Measurements from ENCODE around the gene TTLL5.

The TTLL5 gene

DNA sequence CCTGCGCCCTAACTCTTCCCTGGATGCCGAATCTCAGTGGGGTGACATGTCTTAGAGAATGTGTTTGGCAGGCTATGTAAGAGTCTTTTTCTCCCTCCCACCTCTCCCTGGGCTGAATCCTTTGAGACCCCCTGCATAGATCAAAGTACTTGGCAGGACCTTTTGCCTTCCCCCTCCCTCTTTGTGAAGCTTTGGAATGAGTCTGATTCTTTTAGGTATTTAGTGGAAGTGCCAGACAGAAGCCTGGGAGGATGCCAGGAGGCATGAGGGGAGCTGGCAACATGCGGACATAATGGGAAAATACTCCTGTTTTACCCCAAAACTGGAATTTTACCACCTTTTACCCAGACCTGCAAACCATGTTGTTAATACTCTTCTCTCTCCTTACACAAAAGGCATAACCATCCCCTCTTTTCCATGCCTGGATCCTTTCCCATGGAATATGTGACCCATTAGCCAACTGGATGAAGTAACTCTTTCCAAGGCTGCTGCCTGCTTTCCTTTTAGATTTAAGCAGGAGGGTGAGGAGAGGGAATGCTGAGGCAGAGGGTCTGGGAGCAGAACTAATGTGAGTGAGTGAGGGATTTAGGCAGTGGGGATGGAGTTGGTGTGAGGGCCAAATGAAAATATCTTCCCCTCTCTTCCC, 41.7 kb downstream of the TTLL5 start:
- no peak for FAIRE-seq

DNA sequence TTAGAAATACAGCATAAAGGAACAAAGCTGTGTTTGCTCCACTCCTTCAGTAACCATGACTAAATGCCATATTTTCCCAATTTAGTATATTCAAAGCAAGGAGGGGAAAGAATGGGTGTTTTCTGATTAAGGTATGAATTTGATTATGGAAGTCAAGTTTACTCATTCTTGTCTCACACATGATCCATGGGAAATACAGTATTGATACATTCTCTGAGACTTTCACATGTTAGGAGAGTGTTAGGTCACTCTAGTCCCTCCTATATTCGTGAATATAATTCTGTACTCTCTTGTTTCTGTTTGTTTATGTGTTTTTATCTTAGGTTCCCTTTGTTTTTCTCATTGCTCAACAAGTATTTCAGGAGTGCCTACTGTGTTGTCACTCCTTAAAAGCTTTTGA, 42.4 kb downstream of the TTLL5 start:
- FAIRE-seq = no peak

DNA sequence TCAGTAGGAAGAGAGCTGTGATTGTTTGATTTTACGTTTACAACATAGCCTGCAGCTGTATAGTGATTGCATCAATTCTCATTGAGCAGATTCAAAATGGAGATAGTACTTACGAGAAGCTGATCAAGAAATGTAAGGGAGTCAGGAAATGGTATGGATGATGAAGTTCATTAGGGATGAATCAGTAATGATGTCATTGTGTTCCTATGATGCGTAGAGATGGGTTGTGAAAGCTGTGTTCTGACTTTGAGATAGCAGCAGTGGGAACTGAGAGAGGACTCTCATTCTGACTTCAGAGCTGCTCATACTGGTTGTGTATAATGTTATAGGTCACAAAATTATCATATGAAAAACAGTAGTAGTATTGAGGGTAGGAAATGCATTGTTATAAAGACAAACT, 44.0 kb downstream of the TTLL5 start:
- no peak for FAIRE-seq

DNA sequence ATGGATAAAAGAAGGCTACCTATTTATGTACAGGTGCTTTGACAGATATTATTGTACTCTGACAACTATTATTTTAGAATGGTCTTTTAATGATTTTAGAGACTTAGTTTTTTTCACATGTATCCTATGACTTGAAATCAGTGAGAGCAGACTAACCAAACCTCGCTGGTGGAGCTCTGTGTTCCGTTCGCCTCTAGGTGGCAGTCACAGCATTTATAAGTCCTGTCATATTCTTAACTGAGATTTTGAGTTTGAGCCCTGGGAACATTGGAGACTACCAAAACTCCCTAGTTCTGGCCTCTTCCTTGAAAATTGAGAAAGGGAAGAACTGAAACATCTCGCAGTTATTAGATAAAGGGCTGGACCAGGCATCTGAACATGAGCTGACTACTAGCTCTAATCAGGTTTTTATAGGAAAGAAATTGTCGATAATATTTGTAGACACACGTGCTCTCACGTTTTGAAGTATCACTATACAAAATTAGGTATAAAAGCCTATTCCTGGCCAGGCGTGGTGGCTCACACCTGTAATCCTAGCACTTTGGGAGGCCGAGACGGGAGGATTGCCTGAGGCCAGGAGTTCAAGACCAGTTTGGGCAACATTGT, 48.3 kb downstream of the TTLL5 start:
- peak; percentile 62 for FAIRE-seq

DNA sequence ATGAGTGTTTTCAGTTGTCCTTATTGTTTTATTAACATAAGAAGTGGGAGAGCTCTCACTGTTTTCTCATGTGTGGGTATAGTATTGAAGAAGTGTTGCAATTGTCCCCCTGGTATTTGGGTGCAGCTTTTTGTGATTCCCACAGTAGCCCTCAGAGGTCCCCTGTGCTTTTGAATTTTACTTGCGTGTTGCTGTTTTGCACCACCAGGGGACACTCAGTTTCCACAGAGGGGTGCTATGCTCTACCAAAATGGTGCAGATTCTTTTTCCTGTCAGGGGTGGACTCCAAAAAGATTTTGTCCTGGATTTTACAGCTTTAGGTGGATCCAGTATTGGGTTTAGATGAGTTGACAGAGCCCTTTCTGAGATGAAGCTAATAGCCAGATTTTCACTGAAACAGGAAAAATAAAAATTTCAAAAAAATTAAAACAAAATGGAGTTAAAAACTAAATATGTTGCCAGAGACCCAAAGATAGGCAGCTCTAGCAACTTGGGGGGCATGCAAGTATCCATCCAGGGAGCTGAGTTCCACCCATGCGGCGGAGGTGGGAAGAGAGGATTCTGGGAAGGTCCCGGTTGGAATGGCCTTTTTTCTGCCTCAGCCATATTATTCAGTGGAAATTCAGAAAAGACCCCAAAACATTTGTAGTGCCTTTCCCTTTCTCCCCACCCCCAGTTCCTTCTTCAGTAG, 50.2 kb downstream of the TTLL5 start:
- no peak for FAIRE-seq

DNA sequence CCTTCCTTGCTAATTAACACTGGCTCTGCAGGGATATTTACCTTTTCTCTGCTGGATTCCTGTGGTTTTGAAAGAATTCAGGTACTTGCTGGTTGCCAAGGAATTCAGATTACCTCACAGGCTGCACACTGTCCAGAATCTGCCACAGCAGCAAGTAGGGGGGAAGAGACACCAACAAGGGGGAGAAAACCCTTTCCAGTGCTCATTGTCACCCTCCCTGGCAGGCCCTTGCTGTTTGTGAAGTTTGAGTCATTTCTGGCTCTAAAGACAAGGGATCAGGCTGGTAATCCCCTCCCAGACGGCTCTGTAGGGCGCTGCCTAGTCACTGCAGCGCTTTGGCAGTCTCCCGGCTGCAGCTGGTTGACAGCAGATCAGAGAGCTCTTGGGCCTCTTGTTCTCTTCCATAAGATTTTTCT, 50.8 kb downstream of the TTLL5 start:
- no peak for FAIRE-seq

DNA sequence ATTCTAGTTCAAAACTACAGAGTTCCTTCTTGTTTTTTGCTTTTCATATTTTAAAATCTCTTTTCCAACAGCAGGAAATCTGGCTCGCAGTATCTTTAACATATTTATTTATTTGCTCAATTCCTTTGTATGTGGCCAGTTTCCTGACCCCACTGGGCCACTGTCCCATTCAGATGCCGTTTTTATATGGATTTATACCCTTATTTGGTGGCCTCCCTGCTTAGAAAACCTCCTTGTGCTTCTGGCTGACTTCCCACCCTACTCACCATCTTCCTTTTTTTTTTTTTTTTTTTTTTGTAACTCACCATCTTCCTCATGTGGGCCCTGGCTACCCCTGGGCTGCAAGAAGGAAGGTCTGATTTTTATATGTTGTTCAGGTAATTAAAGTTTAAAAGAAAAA, 53.9 kb downstream of the TTLL5 start:
- no peak for FAIRE-seq

DNA sequence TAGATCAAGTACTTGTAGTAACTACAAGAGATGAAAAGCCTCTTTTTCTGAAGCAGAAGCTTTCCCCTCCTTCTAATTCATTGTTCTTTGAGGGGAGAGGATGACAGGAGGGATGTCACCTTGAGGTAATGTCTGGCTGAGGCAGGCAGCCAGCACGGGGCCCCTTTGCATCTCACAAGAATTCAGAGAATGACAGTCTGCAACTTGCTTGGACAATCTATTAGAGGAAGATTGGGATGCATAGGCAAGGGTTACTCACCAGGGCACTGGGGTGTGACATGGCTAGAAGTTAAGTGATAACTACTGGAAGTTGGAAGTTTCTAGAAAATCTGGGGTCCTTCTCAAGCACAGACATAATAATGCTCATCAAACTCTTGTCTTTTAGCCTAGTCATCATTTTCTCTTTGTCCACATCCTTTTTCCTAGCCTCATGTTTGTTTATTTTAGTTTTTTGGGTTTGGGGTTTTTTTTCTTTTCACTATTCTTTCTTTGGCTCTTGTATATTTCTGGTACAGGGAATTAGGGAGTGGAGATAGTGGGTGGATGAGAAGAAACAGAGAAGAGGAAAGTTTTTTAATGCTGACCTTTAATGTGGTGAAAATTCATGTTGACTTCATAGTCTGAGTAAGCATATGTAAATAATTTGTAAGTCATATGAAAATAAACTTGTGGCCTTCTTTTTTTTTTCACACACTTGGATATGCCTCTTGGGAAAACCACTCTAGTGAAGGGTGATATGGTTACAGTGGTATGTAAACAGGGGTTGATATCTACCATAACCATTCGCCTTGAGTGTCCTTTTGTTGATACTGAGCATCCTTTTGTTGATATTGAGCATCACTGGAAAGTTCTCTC, 55.1 kb downstream of the TTLL5 start:
- no peak for FAIRE-seq

DNA sequence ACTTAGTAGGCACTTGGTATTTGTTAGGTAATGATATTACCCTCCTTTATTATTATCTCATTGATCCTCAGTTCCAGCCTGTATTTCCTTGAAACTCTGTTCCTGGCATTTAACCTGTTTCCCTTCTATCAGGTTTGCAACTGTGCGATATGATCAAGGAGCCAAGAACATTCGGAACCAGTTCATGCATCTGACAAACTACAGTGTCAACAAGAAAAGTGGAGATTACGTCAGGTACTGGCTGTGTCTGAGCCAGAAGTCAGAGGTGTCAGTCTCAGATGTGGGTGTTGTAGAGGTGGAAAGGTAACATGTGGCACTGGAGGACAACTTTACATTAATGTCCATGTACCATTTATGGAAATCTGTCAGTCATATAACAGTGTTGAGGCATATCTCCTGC, 56.7 kb downstream of the TTLL5 start:
- no peak for FAIRE-seq

DNA sequence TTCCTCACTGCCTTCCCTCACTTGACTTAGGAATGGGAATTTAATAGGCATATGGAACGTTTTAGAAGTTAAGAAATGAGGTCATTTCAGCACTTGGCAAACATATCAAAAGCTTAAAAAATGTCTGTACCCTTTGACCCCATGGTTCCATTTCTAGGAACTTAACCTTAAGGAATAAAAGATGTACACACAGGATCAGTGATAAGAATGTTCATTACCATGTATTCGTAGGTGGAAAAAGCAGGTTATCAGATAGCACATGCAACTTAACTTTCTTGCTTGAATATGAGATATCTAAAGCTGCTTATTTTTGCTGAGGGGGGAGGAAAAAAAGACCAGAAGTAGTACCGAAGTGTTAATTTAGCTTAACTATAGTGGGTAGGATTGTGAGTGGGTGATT, 57.2 kb downstream of the TTLL5 start:
- no peak for FAIRE-seq

DNA sequence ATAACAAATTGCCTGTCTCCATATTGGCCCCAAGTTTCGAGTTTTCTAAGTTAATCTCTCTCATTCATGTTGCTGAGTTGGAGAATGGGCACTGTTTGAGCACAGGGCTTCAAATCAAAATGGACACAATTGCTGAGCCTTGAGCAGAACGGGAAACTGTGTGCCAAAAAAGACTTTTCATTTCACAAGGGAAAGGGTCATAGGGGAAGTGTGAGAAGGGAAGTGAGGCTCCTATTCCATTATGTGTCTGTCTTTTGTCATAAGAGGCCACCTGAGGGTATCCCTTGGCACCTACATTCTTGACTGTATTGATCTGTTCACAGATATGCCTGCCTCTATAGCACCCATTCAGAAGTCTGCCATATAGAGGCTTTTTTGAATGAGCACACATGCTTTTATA, 59.1 kb downstream of the TTLL5 start:
- FAIRE-seq = no peak

DNA sequence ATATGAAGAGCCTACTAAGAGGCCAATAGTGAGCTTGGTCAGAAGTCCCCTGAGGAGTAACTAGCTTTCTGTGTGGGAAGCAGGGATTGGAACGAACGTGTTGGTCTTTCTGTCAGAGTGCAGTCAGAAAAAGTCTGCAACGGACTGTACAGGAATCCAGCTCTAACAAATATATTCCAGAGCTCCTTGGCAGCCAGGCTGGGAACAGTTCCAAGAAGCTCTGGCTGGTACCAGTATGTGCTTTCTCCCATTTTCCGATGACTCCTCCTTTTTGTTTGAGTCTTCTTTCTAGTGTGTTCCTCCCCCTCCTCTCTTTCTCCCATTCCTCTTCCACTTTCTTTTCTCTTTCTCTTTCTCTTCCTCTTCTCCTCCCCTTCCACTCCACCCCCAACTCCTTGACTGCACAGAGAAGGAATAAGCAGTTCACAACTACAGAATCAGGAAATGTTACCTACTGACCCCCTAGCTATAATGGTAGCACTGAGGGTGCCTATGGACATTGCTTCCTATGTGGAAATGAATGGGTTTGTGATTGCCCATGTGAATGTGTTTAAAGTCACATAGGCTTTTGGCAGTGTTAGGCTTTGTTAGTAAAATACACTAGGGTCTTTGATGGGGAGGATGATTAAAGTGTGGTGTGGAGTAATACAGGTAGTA, 59.9 kb downstream of the TTLL5 start:
- no peak for FAIRE-seq

DNA sequence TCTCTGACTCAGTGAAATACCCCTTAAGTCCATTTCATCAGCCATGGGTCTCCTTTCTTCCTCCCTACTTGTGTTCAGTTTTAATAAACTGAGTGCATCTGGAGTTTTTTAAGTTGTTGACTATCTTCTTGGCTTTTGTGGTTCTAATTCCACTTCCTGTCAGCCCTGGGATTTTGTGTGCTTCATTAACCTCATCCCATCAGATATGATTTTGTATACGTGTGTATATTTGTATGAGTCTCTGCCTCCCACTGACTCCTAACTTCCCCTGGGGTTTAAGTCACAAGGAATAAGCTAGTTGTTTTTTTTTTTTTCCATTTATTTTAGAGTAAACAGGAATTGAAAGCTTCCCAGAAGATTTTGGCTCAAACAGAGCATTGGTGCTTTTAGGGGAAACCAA, 62.7 kb downstream of the TTLL5 start:
- no peak for FAIRE-seq

DNA sequence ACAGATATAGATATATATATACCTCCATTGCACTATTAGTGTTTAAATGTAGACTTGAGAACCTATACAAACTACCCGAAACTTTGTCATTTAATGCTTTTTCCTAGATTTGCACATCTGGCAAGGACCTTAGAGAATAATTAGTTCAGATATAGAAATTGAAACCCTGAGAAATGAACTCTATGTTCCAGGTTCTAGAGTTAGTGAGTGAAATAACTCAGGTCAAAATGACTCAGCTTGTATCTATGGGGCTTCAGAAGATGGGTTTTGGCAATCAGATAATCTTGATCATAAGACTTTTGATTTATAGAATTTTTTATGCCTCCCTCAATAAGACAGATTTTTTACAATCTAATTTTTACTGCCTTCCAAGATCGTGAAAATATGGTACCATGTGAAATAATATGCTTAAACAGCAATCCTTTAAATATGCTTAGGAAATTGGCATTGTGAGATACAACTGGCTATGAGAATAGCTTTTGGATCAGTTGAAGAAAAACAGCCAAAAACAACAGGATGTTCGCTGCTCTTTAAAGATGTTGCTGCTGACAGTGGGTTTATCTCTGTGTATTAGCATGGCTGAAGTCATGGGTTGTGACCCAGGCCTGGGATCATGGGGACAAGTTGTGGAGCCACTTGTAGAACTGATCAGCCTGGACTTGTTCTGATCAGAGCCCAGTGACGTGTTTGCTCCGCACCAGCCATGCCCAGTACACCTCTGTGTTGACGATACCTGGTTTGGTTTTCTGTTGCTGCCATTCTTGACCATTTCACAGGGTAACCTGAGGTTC, 63.6 kb downstream of the TTLL5 start:
- no peak for FAIRE-seq

DNA sequence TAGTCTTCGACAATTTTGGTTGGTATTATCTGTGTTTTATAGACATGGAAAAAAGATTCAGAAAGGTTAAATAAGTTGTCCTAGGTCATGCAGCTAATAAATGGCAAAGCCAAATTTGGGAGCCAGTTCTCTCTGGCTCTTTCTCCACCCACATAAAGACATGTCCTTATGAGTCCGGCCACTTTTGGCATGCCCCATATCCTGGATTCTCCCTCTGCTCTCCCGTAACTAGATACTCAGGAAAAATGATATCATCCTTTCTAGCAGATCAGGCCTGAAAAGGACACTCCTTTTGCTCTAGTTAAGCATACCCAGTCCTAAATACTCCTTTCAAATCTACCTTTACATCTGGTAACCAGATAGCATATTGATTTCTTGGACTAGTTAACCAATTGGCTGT, 64.4 kb downstream of the TTLL5 start:
- no peak for FAIRE-seq

DNA sequence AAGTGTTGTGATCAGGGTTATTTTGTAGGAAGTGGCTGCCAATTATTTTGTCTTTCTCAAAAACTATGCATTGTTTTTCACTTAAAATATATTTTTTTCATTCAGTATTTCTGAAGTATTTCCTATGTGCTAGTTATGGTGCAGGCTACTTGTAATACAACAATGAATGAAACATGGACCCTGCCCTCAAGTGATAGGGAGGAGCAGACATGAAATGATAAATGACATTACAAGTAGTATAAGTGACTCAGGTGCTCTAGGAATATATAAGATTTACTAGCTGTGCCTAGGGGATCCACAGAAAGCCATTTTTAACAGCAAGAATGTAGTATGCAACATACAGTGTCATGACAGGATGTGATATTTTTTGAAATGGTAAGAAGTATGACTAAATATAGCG, 65.3 kb downstream of the TTLL5 start:
- FAIRE-seq = no peak

DNA sequence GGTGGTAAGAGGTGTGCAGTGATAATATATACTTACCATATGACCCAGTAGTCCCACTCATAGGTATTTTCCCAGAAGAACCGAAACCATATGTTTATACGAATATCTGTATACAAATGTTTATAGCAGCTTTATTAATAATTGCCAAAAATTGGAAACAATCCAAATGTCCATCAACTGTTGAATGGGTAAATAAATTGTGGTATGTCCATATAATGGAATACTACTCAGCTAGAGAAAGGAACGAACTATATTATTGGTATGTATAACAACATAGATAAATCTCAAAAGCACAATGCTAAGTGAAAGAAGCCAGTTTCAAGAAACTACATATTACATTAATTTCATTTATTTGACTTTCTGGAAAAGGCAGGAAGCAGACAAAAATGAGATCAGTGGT, 66.1 kb downstream of the TTLL5 start:
- FAIRE-seq = no peak

DNA sequence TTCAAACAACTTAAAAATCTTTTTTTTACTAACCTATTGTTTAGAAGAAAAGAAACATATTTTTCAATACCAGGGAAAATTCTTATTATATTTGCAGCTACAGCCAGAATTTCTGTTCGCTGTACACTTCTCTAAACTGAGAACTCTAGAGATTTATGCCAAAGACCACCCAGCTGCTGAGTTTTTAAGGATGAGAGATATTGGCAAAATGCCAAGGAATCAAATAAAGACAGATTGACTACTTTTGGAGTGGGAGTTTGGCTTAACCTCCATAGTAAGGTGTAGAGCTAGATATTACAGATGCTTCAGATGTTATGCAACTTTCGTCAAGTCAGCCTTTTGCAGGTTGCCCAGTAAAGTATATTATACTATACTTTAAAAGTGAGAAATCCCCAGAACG, 71.8 kb downstream of the TTLL5 start:
- no peak for FAIRE-seq

DNA sequence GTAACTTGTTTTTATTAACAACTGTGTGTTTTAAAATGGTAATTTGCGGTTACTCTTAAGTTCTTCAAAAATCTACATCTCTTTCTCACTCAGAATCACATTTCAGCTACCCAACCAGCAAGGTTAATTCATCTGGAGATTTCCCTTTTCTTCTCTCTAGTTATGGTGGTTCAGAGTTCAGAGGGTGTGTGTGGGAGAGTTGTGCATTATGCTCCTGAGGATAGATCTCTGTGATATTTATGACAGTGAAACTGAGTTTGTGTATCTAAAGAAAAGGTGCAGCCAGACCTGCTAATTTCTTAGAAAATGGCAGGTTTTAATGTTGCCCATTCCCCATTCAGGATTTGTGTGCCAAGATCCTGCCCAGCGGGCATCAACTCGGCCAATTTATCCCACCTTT, 73.8 kb downstream of the TTLL5 start:
- no peak for FAIRE-seq

DNA sequence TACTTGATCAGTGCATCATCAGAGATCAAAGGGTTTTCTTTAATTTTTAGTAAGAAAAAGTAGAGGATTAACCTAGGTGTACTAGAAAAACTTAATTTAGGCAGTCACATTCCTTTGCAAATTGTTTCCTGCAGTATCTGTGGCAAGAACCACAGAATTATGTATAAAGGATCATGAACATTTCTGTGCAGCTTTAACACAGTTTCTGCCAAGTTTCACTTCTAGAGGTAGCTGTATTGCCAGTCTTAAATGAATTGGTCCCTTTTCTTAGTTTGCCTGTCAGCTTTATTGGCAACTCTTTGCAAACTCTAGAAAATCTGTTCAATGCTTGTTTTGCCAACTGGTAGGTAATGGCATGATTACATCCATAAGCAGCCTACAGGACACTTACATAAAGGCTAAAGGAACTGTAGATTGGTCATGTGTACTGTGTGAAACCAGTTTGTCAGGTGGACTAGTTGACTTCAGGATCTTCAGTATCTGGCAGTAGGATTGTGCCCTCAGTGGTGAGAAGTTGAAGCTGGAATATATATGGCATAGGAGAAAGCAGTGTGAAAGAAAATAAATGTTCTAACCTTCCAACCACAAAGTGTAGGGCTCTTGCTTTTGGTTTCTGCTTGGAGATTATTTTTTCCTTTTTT, 75.9 kb downstream of the TTLL5 start:
- no peak for FAIRE-seq

DNA sequence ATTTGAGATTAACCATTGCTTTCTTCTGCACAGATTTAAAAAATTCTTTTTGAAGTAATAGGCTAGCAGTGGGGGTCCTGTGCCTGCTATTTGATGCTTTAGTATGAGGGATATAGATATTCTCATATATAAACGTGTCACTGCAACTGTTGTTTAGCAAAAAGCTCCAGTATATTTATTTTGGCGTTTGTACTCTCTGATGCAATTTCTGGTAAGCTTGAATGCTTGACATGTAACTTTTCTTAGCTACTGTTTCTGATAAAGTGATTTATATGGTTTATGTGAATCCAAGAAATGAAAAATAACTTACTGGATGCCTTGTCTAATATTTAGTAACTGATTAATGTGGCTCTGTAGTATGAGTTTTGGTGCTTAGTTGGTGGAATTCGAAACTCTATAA, 77.1 kb downstream of the TTLL5 start:
- FAIRE-seq = no peak

DNA sequence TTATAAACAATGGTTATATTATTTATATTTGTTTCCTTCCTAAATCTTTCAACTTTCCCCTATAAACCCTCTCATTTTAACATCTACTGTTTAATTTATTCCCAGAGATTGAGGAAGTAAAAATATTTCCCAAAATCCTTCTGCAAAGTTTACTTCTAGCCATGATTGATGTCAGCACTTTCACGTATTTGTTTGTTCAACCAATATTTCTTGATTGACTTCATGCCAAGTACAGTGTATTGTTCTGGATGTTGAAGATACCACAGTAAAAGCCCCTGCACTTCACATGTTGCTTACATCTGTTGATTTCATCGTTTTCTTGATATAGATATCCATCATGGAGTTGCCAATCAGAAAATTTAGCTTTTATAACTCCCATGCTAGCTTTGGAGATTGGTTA, 81.8 kb downstream of the TTLL5 start:
- FAIRE-seq = no peak

Measured in colon (tissue), 2 donors.